ENCODE results near the gene PAK2.
"Not testable (repeated sequence)": the region's sequence is repeated elsewhere in the genome, so short reads cannot be mapped to it uniquely, and the experiment has no call there.

PAK2 gene

DNA sequence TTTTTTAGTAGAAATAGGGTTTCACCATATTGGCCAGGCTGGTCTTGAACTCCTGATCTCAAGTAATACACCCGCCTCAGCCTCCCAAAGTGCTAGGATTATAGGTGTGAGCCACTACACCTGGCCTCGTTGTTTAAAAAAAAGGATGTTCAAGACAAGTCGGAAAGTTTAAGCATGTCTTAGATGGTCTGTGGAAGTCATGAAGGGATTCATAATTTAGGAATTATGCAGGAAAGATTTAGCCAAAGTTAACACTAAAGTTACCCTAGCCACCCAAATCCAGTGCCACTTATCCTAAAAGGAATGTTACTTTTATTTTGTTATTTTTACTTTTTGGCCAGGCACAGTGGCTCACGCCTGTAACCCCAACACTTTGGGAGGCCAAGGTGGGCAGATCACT is 108.7 kb downstream of the PAK2 start:
- DNase-seq = not testable (repeated sequence)

DNA sequence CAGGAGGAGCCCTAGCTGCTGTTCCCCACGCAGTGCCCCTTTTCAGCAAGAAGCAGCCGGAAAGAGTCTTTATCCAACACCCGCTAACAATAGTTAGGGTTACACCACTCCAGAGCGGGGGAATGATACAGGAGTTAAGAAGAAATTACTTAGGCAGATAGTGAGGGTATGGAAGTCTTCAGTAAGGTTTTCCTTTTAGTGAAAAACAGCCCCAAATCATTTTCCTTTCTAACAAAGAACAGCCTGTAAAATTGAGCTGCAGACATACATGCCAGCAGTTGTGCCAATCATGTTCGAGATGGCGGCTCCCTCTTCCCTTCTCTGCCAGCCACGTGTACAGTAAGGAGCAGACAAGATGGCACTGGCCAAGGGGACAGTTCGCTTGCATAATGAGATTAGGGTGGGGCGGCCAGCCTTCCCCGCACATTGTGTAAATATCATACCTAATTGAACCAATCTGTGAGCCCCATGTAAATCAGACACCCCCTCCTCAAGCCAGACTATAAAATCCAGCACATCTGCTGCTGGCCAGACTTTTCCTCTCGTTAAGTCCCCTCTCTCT is 109.6 kb downstream of the PAK2 start:
- DNase-seq = no peak

DNA sequence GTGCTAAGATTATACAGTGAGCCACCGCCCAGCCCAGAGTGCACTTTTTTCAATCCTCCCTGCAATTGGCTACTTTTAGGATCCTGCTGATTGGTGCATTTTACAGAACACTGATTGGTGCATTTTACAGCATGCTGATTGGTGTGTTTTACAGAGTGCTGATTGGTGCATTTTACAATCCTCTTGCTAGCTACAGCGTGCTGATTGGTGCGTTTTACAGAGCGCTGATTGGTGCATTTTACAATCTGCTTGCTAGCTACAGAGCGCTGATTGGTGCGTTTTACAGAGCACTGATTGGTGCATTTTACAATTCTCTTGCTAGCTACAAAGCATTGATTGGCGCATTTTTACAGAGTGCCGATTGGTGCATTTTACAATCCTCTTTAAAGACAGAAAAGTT is 123.3 kb downstream of the PAK2 start:
- not testable (repeated sequence) for DNase-seq

DNA sequence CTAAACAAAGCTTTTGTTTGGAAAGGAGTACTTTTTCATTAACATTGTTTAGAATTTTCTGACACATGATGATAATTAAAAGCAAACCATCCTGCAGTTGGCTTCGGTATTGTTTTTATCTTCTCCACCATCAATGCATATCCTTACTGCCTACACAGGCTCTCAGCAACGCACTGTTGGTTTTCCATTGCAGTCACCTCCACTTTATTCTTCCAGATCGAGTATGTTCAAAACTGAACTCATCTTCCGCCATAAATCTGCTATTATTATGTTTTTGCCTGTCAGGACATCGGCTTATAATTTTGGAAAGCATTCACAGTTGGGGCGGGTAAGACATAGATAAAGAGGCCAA is 127.5 kb downstream of the PAK2 start:
- DNase-seq = no peak

DNA sequence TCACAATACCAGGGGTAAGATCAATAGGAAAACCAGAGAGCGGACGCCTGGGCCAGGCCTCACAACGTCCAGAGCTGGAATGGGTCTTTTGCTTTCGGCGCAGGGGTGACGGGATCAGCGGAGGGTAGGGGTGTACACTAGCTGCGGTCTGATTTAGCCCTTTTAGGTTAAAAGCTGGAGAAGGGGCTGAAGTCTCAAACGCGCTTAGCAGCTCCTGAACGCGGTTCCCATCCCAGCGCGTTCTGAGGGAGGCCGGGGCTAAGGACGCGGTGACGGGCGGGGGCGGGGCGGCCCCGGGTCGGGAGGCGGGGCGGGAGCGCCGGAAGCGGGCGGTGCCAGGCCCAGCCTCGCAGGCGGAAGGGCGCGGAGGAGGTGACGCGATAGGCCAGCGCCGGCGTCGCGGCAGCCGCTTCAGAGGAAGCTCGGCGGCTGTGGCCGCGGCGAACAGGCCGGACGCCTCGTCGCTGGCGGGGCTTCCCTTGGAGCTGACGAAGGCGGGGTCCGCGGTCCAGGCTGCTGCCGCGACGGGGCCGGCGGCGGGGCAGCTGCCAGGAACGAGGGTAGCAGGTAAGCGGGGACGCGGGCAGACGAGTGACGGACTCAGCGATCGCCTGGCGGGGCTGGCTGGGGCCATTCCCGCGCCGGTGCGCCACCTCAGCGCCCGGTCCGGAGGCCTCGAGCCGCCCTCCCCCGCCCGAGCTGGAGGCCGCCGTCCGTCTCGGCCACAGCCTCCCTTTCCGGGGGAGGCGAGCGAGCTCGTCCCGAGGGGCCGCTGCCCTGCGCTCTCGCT is 128.0 kb downstream of the PAK2 start, which contains the start of gene SENP5:
Gene SENP5, plus strand, starts transcription at position 414 of the 790 bp plus-strand sequence. CDS start 17,262 bp downstream, outside the sequence.
- peak; percentile 88 for DNase-seq

DNA sequence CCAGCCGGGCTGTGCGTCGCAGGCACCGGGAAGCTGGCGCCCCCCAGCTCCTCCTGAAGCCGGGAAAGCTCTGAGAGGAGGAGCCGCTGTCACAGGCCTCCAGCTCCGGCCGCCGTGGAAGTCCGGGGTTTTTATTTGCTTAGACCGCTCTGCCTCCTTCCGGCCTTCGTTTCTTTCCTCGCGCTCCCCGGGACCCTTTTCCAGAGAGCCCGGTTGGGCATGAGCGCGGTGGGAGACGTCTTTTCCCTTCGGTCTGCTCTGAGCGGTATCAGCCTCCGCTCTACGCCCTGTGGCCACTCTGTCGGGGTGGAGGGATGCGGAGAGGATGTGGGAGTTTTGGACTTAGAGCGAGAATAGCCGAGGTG is 128.6 kb downstream of the PAK2 start:
- DNase-seq = peak; percentile 7

DNA sequence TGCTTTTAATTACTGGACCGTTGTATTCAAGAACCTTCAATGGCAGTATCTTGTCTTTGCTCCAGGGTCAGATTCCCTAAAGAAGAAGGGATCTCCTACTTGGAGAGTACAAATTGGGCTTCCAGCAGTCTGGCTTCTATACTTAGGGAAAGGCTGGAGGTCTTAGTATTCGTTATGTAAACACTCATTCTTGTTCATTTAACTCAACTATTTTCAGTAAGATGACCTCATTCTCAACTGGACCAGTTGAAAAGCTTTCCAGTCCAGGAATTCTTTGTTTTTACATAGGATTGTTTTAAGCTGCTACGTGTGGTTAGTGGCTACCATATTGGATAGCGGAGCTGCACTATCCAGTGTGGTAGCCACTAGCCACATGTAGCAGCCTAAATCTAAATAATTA is 132.7 kb downstream of the PAK2 start:
- no peak for DNase-seq

DNA sequence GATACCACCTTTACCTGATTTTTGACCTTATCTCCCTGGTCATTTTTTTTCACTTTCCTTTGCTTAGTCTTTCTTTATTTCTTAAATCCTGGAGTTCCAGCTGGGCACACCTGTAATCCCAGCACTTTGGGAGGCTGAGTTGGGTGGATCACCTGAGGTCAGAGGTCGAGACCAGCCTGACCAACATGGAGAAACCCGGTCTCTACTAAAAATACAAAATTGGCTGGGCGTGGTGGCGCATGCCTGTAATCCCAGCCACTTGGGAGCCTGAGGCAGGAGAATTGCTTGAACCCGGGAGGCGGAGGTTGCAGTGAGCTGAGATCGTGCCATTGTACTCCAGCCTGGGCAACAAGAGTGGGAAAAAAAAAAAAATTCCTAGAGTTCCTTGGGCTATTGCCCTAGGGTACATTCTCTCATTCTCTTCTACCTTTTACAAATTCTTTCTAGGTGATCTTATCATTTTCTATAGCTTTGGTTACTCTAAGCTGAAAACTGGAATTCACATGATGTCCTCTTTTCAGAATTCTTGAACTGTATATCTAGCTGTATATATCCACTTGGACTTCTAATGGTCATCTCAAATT is 134.9 kb downstream of the PAK2 start:
- not testable (repeated sequence) for DNase-seq

DNA sequence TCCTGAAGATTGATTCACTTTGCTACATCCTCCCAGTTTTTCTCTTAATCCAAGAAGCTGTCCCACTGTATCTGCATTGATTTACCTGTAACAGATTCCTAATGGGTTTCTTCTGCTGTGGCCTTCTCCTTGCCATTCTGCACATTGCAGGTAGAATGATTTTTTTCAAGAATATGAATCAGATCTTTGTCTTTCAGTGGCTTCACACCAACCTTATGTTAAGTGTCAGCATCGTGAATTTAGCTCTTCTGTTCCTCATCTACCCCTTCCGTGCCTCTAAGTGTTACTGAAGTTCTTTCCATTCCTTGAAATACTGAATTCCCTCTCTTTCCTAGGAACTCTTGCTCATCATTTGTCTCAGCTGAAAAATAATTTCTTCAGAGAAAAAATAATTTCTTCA is 135.6 kb downstream of the PAK2 start:
- DNase-seq = no peak

All from fibroblast of skin of right quadriceps (primary cell).